HFF-Myc (cell line): ENCODE data around the gene RGSL1.
"Not testable (repeated sequence)": the region's sequence is repeated elsewhere in the genome, so short reads cannot be mapped to it uniquely, and the experiment has no call there.

Experiments
- DNase-seq: peaks from one replicate; pipeline ENCODE4 v3.0.0-alpha.2; 2011; ENCODE audit warnings: low read depth; ENCODE audit errors: extremely low read depth
- H3K4me3 ChIP-seq: replicated peaks from 2 replicates; pipeline ENCODE4 v1.5.1; 2011; ENCODE audit warnings: low read depth, mild to moderate bottlenecking, control low read depth, low read length
- CTCF ChIP-seq: IDR thresholded peaks from 2 replicates; pipeline ENCODE4 v1.5.1; 2012; ENCODE audit warnings: mild to moderate bottlenecking, low read depth, low read length, control low read depth; ENCODE audit errors: missing control alignments

The RGSL1 gene

DNA sequence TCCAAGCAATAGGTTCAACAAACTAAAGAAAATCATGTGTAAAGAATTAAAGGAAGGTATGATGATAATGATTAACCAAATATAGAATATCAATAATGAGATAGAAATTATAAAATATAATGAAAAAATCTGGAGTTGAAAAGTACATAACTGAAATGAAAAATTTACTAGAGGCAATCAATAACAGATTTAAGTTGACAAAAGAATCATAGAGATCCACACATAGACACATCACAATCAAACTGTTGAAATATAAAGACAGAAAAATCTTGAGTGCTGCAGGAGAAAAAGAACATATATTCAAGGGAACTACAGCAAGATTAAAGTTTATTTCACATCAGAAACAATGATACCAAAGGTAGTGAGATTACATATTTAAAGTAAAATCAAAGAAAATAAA, 75.4 kb downstream of the RGSL1 start:
- no peak for DNase-seq
- no peak for TF ChIP-seq CTCF
- H3K4me3 ChIP-seq = no peak overlapping the region

GRCh38 chr1:182527680-182528079, 77.7 kb downstream of the RGSL1 start:
- no peak overlapping the region for H3K4me3 ChIP-seq
- DNase-seq = no peak
- TF ChIP-seq CTCF = no peak

DNA sequence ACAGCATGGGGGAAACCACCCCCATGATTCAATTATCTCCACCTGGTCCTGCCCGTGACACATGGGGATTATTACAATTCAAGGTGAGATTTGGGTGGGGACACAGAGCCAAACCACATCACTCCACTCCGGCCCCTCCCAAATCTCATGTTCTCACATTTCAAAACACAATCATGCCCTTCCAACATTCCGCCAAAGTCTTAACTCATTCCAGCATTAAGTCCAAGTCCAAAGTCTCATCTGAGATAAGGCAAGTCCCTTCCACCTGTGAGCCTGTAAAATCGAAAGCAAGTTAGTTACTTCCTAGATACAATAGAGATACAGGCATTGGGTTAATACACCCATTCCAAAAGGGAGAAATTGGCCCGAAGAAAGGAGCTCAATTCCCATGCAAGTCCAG, 78.3 kb downstream of the RGSL1 start:
- DNase-seq, H3K4me3 ChIP-seq: not testable (repeated sequence)

DNA sequence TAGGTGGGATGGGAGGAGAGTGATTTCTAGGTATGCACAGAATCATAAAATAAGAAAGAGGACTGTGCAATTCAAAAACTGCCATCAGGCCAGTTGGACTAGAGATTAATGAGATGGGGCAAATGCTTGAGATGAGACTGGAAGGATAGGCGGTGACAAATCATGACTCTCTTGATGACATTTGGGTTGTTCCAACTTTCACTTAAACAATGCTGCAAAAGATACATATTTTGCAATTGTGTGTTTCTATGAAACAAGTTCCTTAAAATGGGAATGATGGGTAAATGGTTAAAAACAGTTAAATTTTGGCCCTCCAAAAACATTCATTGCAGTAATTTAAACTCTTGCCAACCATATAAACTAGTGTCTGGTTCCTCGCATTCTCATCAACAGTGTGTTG, 84.0 kb downstream of the RGSL1 start:
- TF ChIP-seq CTCF = no peak
- DNase-seq = no peak

GRCh38 chr1:182549346-182549745, 99.4 kb downstream of the RGSL1 start:
- DNase-seq = no peak
- no peak overlapping the region for H3K4me3 ChIP-seq
- TF ChIP-seq CTCF = no peak

More for the DNA sequence above, 84.0 kb downstream of the RGSL1 start:
- no peak overlapping the region for H3K4me3 ChIP-seq

- H3K4me3 ChIP-seq = no peak overlapping the region
- TF ChIP-seq CTCF = no peak
- no peak for DNase-seq
These were observed 99.9 kb downstream of the RGSL1 start for GRCh38 chr1:182549811-182550210.

- H3K4me3 ChIP-seq = no peak overlapping the region
- TF ChIP-seq CTCF = no peak
- no peak for DNase-seq
These were observed 102.6 kb downstream of the RGSL1 start for GRCh38 chr1:182552527-182552926.

DNA sequence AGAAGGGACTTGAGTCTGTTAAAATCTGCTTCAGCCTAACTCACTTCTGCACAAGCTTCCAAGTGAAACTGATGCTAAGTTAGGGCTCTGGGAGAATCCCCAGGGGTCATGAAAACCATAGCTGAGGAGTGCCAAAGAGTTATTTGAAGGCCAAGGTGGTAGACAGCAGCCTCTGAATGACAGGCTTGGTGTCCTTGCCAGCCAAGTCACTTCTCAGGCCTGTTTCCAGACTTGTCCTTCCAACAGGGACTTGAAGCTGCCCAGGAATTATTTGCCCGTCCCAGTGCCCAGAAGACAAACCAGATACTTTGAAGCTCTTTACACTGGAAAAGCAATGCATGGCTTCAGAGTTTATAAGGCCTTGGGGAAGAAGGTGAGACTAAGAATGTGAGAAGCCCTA, 105.5 kb downstream of the RGSL1 start:
- no peak for DNase-seq
- TF ChIP-seq CTCF = no peak
- H3K4me3 ChIP-seq = no peak overlapping the region
